GM19455 (cell line): Measurements from ENCODE around the gene ZXDC.

Experiments
- ATAC-seq: cut with Tn5 transposase; IDR thresholded peaks from one replicate; pipeline ENCODE4 v1.9.1; 2021; ENCODE audit not compliant: unreplicated experiment

ZXDC gene

GRCh38 chr3:126475413-126476114 is at the start of gene ZXDC:
TSS of gene ZXDC (minus strand) at chr3:126475891. CDS start at chr3:126475865, 26 bp downstream.
- ATAC-seq, result peak; percentile 77

DNA sequence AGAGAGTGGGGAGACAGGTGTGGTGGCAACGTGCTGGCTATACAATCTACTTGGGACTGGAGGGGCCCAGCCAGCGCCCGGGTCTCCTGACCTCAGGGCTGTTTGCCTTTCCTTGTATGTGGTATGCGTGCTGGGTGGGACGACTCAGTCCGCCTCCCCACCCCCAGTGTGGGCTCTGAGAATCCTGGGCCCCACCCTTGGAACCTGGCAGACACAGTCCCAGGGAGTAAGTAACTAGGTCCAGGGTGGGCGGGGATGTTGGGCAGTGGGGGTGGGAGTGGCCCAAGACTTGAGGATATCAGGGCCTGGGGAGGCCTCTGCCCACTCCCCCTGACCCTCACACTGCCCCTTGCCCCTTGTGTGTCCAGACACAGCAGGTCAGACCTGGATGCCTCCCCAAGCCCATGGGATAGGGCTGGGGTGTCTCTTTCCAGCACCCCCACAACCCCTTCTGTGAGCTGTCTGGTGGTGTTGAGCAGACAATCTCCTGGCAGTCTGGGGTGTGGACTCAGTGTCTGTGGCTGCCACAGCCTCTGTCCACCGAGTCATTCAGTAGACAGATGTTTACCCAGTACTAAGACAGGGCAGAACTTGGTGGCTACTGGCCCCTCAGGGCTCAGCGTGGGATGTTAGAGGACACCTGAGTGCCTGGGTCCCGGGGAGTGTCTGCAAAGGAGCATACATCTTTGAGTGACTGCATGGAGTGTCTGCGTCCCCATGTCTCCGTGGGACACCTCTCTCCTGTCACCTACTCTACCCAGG is 49.6 kb upstream of the ZXDC start:
- ATAC-seq, result no peak

- ATAC-seq, result no peak
Observed at GRCh38 chr3:126524429-126524988, 48.8 kb upstream of the ZXDC start.

- ATAC-seq, result no peak
Observed at GRCh38 chr3:126523745-126524428, 48.2 kb upstream of the ZXDC start, which contains the start of gene CHST13. TSS of gene CHST13 (plus strand) at chr3:126524155. CDS start at chr3:126524333, 178 bp downstream.

DNA sequence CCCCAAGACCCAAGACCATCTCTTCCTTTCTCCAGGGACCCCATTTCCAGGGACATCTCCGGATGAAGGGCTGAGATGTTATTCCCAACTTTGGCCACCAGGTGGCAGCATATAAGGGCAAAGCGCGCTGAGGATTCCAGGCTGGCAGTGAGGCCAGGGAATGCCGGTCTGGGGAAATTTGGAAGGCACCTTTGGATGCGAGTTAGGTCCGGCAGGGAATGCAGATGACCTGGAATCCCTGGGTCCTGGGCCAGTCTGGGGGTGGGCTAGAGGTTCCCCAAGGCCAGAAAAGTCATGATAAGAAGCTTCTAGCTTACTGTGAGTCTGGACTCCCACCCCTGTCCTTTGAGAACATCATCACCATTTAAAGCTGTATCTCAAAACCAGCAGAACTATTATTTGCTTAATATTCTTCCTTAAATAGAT is 46.7 kb upstream of the ZXDC start:
- ATAC-seq, result no peak

- ATAC-seq, result no peak
Observed at GRCh38 chr3:126521122-126521891, 45.6 kb upstream of the ZXDC start.

GRCh38 chr3:126519506-126520455 is 44.1 kb upstream of the ZXDC start:
- no peak for ATAC-seq

DNA sequence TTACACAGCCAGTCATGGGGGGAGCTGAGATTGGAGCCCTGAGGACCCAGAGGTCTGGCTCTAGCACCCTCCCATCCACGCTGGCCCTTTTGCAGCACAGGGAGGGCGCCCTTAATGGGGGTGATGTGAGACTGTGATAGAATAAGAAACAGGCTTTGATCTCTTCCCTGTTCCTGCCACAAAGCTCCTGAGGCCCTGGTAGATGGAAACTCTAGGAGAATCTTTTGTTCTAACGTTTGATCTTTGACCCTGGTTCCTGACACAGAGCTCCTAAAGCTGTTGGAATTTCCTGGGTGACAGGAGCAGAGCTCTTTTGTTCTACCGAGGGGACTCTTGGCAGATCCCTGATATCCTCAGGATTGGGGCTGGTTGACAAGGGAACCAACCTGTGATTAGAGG is 43.1 kb upstream of the ZXDC start:
- ATAC-seq, result no peak

GRCh38 chr3:126517986-126518778 is 42.5 kb upstream of the ZXDC start:
- ATAC-seq, result no peak

DNA sequence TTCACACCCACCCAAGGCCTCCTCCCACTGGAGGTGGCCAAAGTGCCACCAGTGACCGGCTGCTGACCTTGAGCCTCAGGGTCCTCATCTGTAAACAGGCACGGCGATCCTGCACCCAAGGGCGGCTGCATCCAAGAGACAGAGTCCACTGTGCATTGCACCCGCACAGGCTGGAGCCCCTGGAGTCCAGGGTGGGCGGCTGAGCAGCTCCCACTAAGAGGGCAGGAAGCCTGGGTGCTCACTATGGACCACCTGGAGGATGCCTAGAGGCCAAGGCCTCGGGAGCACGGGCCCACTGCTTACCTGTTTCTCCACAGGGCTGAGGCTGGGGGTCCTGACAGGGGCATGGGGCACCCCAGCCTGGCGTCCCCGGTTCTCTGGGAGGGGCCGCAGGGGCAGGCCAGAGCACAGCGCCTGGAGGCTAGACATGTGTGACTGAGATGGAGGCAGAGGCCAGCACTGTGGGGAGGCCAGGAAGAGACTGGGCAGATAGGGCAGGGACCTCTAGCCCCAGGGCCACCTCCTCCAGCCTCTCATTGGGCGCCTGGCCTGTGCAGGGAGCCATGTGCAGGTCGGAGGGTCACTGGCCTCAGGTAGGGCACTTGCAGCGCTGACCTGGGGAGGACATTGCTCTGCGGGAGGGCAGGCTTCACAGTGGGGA is 41.7 kb upstream of the ZXDC start, which contains the start of gene UROC1:
UROC1 (minus strand) TSS at position 483 of the 661 bp plus-strand sequence; CDS start at position 429, 54 bp downstream.
- no peak for ATAC-seq

DNA sequence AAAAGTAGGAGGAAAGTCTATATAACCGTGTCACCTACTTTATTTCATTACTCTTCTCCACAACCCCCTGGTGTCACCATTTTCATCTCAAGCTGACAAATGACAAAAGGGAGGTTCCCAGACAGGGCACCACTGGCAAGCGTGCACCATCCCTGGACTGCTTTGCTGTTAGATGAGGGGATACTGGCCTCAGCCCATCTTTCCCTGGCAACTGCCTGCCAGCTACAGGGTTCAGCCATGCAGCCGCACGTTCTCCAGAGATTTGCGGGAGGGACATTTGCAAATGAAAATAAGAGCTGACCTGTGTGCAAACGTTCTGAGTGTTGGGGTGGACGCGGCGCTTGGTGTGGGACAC is 41.2 kb upstream of the ZXDC start:
- ATAC-seq, result no peak

GRCh38 chr3:126516152-126516935 is 40.7 kb upstream of the ZXDC start:
- no peak for ATAC-seq

GRCh38 chr3:126515066-126515706 is 39.5 kb upstream of the ZXDC start:
- no peak for ATAC-seq

DNA sequence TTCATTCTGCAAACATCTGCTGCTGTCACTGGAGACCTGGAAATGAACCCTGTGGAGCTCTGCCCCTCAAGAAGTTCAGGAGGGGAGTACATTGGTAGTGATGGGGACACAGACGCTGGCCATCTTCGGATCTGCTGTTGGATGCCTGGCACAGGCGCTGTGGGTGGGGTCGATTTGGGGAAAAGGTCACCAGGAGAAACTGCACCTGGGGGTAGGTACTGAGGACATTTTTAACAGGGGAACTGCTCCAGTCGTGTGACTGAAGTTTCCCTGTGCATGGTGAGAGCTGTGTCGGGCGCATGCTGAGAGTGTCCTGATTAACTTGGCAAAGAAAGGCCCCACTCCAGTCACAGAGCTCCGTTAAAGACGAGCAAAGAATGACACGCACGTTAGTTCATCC is 38.5 kb upstream of the ZXDC start:
- ATAC-seq, result no peak

GRCh38 chr3:126512916-126513650 is 37.4 kb upstream of the ZXDC start:
- ATAC-seq, result no peak

DNA sequence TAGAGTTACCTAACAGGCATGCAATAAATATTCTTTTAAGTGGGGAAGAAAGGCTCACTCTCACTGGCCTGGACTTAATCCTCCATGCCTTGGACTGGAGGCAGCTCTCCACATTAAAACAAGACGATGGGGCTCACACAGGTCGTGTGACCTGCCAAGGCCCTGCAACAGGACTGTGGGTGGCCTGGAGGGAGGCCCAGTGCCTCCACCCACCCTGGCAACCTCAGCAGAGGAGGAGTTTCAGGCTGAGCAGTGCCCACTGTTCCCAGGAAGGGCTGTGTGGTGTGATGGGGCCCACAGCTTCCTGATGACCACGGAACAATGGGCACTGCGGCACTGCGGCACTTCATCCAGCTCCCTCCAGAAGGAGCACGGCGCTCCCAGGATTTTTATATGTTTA is 36.3 kb upstream of the ZXDC start:
- no peak for ATAC-seq
